Measurements from ENCODE around the gene GRK4. TPM values are rescaled to one million over a fixed set of nuclear protein-coding genes. Genes with fewer than 3 reads are reported as not detected.

The GRK4 gene
- total and polyA plus RNA-seq, 2 of the 8 experiments (the other 6 are each of a cell fraction or from before 2014, with no cell fraction given), result 0.77 to 1.8 TPM

DNA sequence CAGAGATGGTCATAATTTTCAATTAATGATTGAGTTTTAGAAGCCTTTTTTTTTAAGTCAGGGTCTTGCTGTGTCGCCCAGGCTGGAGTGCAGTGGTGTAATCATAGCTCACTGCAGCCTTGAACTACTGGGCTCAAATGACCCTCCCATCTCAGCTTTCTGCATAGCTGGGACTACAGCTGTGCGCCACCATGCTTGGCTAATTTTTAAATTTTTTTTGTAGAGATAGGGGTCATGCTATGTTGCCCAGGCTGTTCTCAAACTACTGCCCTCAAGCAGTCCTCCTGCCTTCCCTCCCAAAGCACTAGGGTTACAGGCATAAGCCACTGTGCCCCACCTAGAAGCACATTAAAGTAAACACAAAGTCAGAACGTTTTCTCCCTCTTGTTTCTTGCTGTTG is 59.3 kb downstream of the GRK4 start:
- Histone ChIP-seq H3K79me2 (ENCODE audit: control insufficient read depth in 1 of 2, insufficient read depth in 2 of 2, low read length in 2 of 2) (no peaks in the 10 kb centered on the region), H3K79me1 (ENCODE audit: low read depth, low read length) (no peaks in the 10 kb centered on the region), H3K9me3 (ENCODE audit: insufficient read depth in 2 of 2, low read depth in 1 of 2, low read length in 1 of 2) (no peaks in the 10 kb centered on the region), H2AK5ac (ENCODE audit: low read depth, low read length) (no peak overlapping the region), H2BK12ac (ENCODE audit: low read depth, low read length) (no peak overlapping the region), H3K4me3 (ENCODE audit: extremely low read depth in 1 of 4, insufficient read depth in 2 of 4, low read depth in 3 of 4, low read length in 4 of 4) (no peak overlapping the region), H3K4ac (replicated peaks; ENCODE audit: insufficient read length, low read depth, low read length) (no peak overlapping the region), H3K14ac (ENCODE audit: insufficient read length) (no peak overlapping the region), H4K8ac (ENCODE audit: extremely low read depth, insufficient read depth, low read length) (no peak overlapping the region), H2AFZ (ENCODE audit: low read length) (no peak overlapping the region), H3K23me2 (ENCODE audit: low read depth, low read length) (no peaks in the 10 kb centered on the region), H3K36me3 (ENCODE audit: control insufficient read depth in 2 of 4, insufficient read depth in 4 of 4, low read length in 3 of 4) (no peaks in the 10 kb centered on the region), H4K5ac (ENCODE audit: insufficient read length, low read depth, low read length) (no peak overlapping the region), H3K4me2 (ENCODE audit: insufficient read depth in 1 of 2, low read depth in 2 of 2, low read length in 2 of 2) (no peak overlapping the region), H4K91ac (replicated peaks; ENCODE audit: insufficient read length, low read length) (no peak overlapping the region), H2BK15ac (ENCODE audit: low read length) (no peak overlapping the region), H3K27me3 (replicated peaks in 1 of 4; ENCODE audit: control insufficient read depth in 3 of 4, extremely low read depth in 1 of 4, insufficient read depth in 3 of 4, low read length in 3 of 4) (no peaks in the 10 kb centered on the region; a peak in 1 of 7 replicates), H2BK120ac (replicated peaks; ENCODE audit: low read depth, low read length) (no peak overlapping the region), H3K4me1 (replicated peaks in 1 of 4; ENCODE audit: control insufficient read depth in 3 of 4, insufficient read depth in 4 of 4, low read length in 3 of 4) (peaks cover 0 to 7% (median 1%) of the 10 kb centered on the region in 4 experiments; a peak in 4 of 7 replicates), H3K18ac (ENCODE audit: extremely low read depth, low read length) (no peak overlapping the region), H2BK5ac (ENCODE audit: low read depth, low read length) (no peak overlapping the region), H3K9ac (replicated peaks in 1 of 4; ENCODE audit: extremely low read depth in 1 of 4, low read depth in 3 of 4, low read length in 3 of 4) (no peak overlapping the region), H4K20me1 (replicated peaks in 1 of 2; ENCODE audit: control insufficient read depth in 1 of 2, insufficient read depth in 2 of 2, low read length in 2 of 2) (no peaks in the 10 kb centered on the region), H3K27ac (ENCODE audit: low read depth, low read length) (no peak overlapping the region), H2BK20ac (ENCODE audit: low read length) (no peak overlapping the region), H3K23ac (ENCODE audit: insufficient read length) (no peak overlapping the region), H3K56ac (replicated peaks; ENCODE audit: insufficient read length, low read depth, low read length) (no peak overlapping the region)
- ChIA-PET POLR2A (ENCODE audit: partially characterized antibody) (no interaction called here), CTCF (ENCODE audit: partially characterized antibody) (interaction anchor here (0.6 kb wide), 1 partner anchor 143 kb away, joined by 3 read pairs; no protein-coding TSS in a partner anchor)
- FAIRE-seq, result no peak
- DNase-seq (ENCODE audit: low read depth in 1 of 2, low spot score in 2 of 2), result no peak
- WGBS, 2 experiments (ENCODE audit: extremely low coverage in 1 of 2, insufficient coverage in 1 of 2, insufficient read length in 1 of 2, insufficient replicate concordance in 2 of 2, low coverage in 1 of 2, low lambda C conversion rate in 2 of 2, missing lambda C conversion rate in 1 of 2), result 76% methylated on average over 3 of the region's 3 CpGs; no CpG with 5 or more reads in 1 of the 2 experiments
- TF ChIP-seq KDM5A (IDR thresholded peaks at IDR 0.05; ENCODE audit: low read length) (no peak), NANOG (IDR thresholded peaks at IDR 0.05; ENCODE audit: insufficient read depth, low read depth, low read length, poor library complexity, severe bottlenecking) (no peak), JUND (IDR thresholded peaks at IDR 0.05; ENCODE audit: low read length) (no peak), POLR2A (IDR thresholded peaks at IDR 0.05; ENCODE audit: control extremely low read depth in 1 of 2, low read depth in 2 of 2, low read length in 2 of 2) (no peak)
- TF ChIP-seq, protein P1, sequence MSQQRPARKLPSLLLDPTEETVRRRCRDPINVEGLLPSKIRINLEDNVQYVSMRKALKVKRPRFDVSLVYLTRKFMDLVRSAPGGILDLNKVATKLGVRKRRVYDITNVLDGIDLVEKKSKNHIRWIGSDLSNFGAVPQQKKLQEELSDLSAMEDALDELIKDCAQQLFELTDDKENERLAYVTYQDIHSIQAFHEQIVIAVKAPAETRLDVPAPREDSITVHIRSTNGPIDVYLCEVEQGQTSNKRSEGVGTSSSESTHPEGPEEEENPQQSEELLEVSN (IDR thresholded peaks at IDR 0.05), result no peak
